HCT116 (cell line): ENCODE results near the gene SNX8. TPM values are rescaled to one million over a fixed set of nuclear protein-coding genes. Genes with fewer than 3 reads are reported as not detected.

Experiments
- ATAC-seq: fragments of 200-7000 bp; cut with Tn5 transposase; 2 replicates; pipeline ENCODE4 v1.9.1; 2020; ENCODE audit warnings: mild to moderate bottlenecking, moderate library complexity
- BruUV-seq: library from RNA; stranded (reverse); fragments of 400-500 nt; replicated peaks from 2 replicates; lab custom pipeline; 2021; lab: Mats Ljungman, UMichigan
- CTCF ChIA-PET: fragments of 300-600 bp; sonication (Branson Sonifier 250); formaldehyde crosslinking; loops from one replicate; lab custom pipeline; 2021; ENCODE audit warnings: antibody characterized with exemption; lab: Charles Lee
- POLR2A ChIA-PET: fragments of 300-600, 350-600 bp; sonication (Branson Sonifier 250); formaldehyde crosslinking; loops from one replicate; lab custom pipeline; 2021; ENCODE audit warnings: antibody characterized with exemption; lab: Charles Lee
- RAD21 ChIA-PET, 2 experiments: fragments of 300-600 bp; sonication (Branson Sonifier 250); formaldehyde crosslinking; loops; one replicate each; lab custom pipeline; 2023; ENCODE audit warnings: low total read pairs in 2 of 2; ENCODE audit not compliant: uncharacterized antibody in 2 of 2, unreplicated experiment in 2 of 2, low non-redundant PET in 1 of 2; lab: Charles Lee
- DNase-seq: peaks from one replicate; pipeline ENCODE4 v3.0.0-alpha.2; 2010; ENCODE audit warnings: low read depth, low spot score
- H2AFZ ChIP-seq: fragments of 200-600 bp; shearing (Covaris generic), sonication (generic); 2 replicates; pipeline ENCODE4 v1.6.1; 2017; ENCODE audit warnings: low read depth, mixed run types, mixed read lengths, antibody characterized with exemption, low read length; ENCODE audit not compliant: poor library complexity, severe bottlenecking
- H3K27ac ChIP-seq: 2 replicates; pipeline ENCODE4 v1.5.1; 2012; ENCODE audit warnings: low read depth, low read length
- H3K27me3 ChIP-seq: fragments of 200-600 bp; sonication (generic); 2 replicates; pipeline ENCODE4 v1.6.1; 2016; ENCODE audit warnings: mixed run types, low read length, mixed read lengths; ENCODE audit not compliant: insufficient read depth
- H3K36me3 ChIP-seq, 2 experiments: fragments of 200-500 bp in 1 of 2; fragments of 200-600 bp in 1 of 2; sonication (Bioruptor generic) in 1 of 2; sonication (generic) in 1 of 2; 2 replicates each; pipeline versions ENCODE4 v1.5.1 to v1.6.1; 2014 to 2016; ENCODE audit warnings: low read length in 2 of 2, inconsistent platforms in 1 of 2, mixed read lengths in 1 of 2, mixed run types in 1 of 2; ENCODE audit not compliant: insufficient read depth in 2 of 2, control insufficient read depth in 1 of 2
- H3K4me1 ChIP-seq, 2 experiments: fragments of 200-600 bp in 1 of 2; sonication (generic) in 1 of 2; 2 replicates each; pipeline versions ENCODE4 v1.5.1 to v1.6.1; 2012 to 2017; ENCODE audit warnings: low read length in 2 of 2, inconsistent platforms in 1 of 2, mild to moderate bottlenecking in 1 of 2, mixed read lengths in 1 of 2, mixed run types in 1 of 2, moderate library complexity in 1 of 2; ENCODE audit not compliant: insufficient read depth in 2 of 2, control insufficient read depth in 1 of 2
- H3K4me2 ChIP-seq: fragments of 200-600 bp; sonication (generic); 2 replicates; pipeline ENCODE4 v1.6.1; 2017; ENCODE audit warnings: mixed run types, low read length, mixed read lengths
- H3K4me3 ChIP-seq, 2 experiments: fragments of 200-600 bp in 1 of 2; sonication (generic) in 1 of 2; replicated peaks in 1 of 2; 2 replicates each; pipeline ENCODE4 v1.5.1; 2011 to 2016; ENCODE audit warnings: low read length in 2 of 2, control low read depth in 1 of 2, low read depth in 1 of 2, mild to moderate bottlenecking in 1 of 2, mixed read lengths in 1 of 2, mixed run types in 1 of 2
- H3K79me2 ChIP-seq: fragments of 200-600 bp; sonication (generic); 2 replicates; pipeline ENCODE4 v1.6.1; 2017; ENCODE audit warnings: mild to moderate bottlenecking, mixed run types, low read length, moderate library complexity, mixed read lengths; ENCODE audit not compliant: insufficient read depth
- H3K9ac ChIP-seq: fragments of 200-600 bp; sonication (generic); 2 replicates; pipeline ENCODE4 v1.6.1; 2016; ENCODE audit warnings: low read length, mixed read lengths
- H3K9me2 ChIP-seq: fragments of 200-600 bp; sonication (generic), shearing (Covaris generic); 2 replicates; pipeline ENCODE4 v1.6.1; 2017; ENCODE audit warnings: mixed run types, mild to moderate bottlenecking, moderate library complexity; ENCODE audit not compliant: insufficient read depth
- H3K9me3 ChIP-seq, 2 experiments: fragments of 200-500 bp in 1 of 2; fragments of 200-600 bp in 1 of 2; sonication (Bioruptor generic) in 1 of 2; sonication (generic) in 1 of 2; 2 replicates each; pipeline ENCODE4 v1.6.1; 2014 to 2017; ENCODE audit warnings: low read length in 2 of 2, mixed read lengths in 2 of 2, inconsistent platforms in 1 of 2, low read depth in 1 of 2, mild to moderate bottlenecking in 1 of 2, mixed run types in 1 of 2, moderate library complexity in 1 of 2; ENCODE audit not compliant: control insufficient read depth in 1 of 2, insufficient read depth in 1 of 2
- H4K20me1 ChIP-seq: fragments of 200-600 bp; sonication (generic), shearing (Covaris generic); 2 replicates; pipeline ENCODE4 v1.6.1; 2017; ENCODE audit warnings: mixed run types, mild to moderate bottlenecking, moderate library complexity; ENCODE audit not compliant: insufficient read depth
- CBX3 ChIP-seq: IDR thresholded peaks from 2 replicates; pipeline ENCODE4 v1.6.1; 2012; ENCODE audit warnings: low read depth
- CEBPB ChIP-seq: IDR thresholded peaks from 2 replicates; pipeline ENCODE4 v1.6.1; 2012; ENCODE audit warnings: low read depth
- EGR1 ChIP-seq: IDR thresholded peaks from 2 replicates; pipeline ENCODE4 v1.6.1; 2012; ENCODE audit warnings: low read depth
- ELF1 ChIP-seq: IDR thresholded peaks from 2 replicates; pipeline ENCODE4 v1.6.1; 2012; ENCODE audit warnings: low read depth, borderline replicate concordance
- POLR2A ChIP-seq: IDR thresholded peaks from 2 replicates; pipeline ENCODE4 v1.7.0; 2011; ENCODE audit warnings: borderline replicate concordance; ENCODE audit not compliant: insufficient read depth, insufficient read length; ENCODE audit errors: extremely low read depth
- SIN3A ChIP-seq: IDR thresholded peaks from 2 replicates; pipeline ENCODE4 v1.6.1; 2012; ENCODE audit warnings: low read depth
- SP1 ChIP-seq: IDR thresholded peaks from 2 replicates; pipeline ENCODE4 v1.6.1; 2012; ENCODE audit warnings: low read depth
- TCF7L2 ChIP-seq: IDR thresholded peaks from 2 replicates; pipeline ENCODE4 v1.7.0; 2011; ENCODE audit warnings: borderline replicate concordance, inconsistent platforms; ENCODE audit not compliant: insufficient read depth, insufficient read length; ENCODE audit errors: extremely low read depth
- YY1 ChIP-seq: IDR thresholded peaks from 2 replicates; pipeline ENCODE4 v1.6.1; 2011; ENCODE audit warnings: low read length, low read depth, moderate library complexity, mild to moderate bottlenecking; ENCODE audit not compliant: insufficient replicate concordance; ENCODE audit errors: extremely low read depth
- ZFX ChIP-seq: fragments of 450-650 bp; IDR thresholded peaks from 2 replicates; pipeline ENCODE4 v1.6.1; 2017
- ZNF274 ChIP-seq: fragments of 200-500 bp; sonication (Bioruptor generic); IDR thresholded peaks from 2 replicates; pipeline ENCODE4 v1.6.1; 2014; ENCODE audit warnings: mild to moderate bottlenecking, low read depth, low read length, inconsistent platforms
- intact Hi-C: fragments of 100-400 bp; cut with micrococcal nuclease; formaldehyde crosslinking; loops from 2 replicates; pipeline ENCODE4 v1.10.0; 2022
- total RNA-seq: library from RNA; stranded (reverse); gene quantifications from one replicate; pipeline ENCODE4 v1.2.1, GENCODE V29; 2021; ENCODE audit not compliant: unreplicated experiment
- TF ChIP-seq, protein P1 (sequence below): IDR thresholded peaks from 2 replicates; pipeline ENCODE4 v1.6.1; 2012
- TF ChIP-seq, protein P2 (sequence below): IDR thresholded peaks from 2 replicates; pipeline ENCODE4 v1.6.1; 2011; ENCODE audit warnings: mild to moderate bottlenecking, low read length, moderate library complexity; ENCODE audit not compliant: insufficient replicate concordance; ENCODE audit errors: extremely low read depth

SNX8 gene
- total RNA-seq, 1 experiment from 2014 or later = 41.7 TPM

DNA sequence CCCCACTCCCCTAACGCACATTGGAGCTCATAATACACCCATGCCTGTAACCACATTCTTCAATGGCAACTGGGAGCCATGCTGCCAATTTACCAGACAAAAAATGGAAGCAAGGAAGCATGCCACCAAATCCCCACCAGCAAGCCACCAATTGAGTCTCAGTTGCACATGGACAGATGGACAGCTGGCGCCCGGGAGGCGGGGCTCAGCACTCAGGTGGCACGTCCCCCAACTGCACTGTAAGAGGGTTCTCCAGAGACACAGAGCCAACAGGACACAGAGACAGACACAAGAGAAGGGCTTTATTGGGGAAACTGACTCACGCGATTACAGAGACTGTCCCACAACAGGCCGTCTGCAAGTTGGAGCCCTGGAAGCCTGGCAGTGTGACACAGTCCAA lies 84.0 kb downstream of the SNX8 start (continued):
- TF ChIP-seq TCF7L2 = no peak
- TF ChIP-seq ELF1 = no peak

DNA sequence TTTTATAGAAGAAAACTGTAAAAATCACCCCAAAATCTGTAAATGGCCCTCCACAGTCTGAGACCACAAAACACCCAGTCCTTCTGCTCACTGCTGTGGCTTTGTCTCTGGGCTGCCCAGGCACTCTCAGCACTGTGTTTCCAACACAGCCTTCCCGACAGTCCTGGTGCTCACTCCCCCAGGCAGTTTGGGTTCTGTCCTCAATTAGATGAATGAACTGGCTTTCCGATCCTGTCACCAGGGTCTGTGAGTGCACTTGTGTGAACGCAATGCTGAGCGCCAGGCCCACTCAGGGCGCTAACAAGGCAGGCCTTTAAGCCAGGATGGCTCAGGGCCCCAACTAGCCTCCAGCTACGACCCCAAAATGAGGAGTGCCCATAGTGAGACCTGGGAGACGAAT lies 84.8 kb downstream of the SNX8 start:
- Histone ChIP-seq H3K9ac (no peak overlapping the region), H3K79me2 (peaks cover 79% of the 10 kb centered on the region), H3K27me3 (no peaks in the 10 kb centered on the region), H3K9me2 (no peaks in the 10 kb centered on the region), H3K4me1 (peaks cover 11 to 30% of the 10 kb centered on the region in 2 experiments), H3K9me3 (no peaks in the 10 kb centered on the region), H3K36me3 (peaks cover 6 to 34% of the 10 kb centered on the region in 2 experiments; a peak in 3 of 4 replicates), H3K4me2 (no peak overlapping the region), H3K4me3 (no peak overlapping the region), H2AFZ (no peak overlapping the region), H3K27ac (no peak overlapping the region), H4K20me1 (no peaks in the 10 kb centered on the region)
- ChIA-PET POLR2A (no interaction called here), RAD21 (no interaction called here), CTCF (no interaction called here)
- no peak for TF ChIP-seq ZFX
- no peak for TF ChIP-seq CBX3
- TF ChIP-seq, protein P1, sequence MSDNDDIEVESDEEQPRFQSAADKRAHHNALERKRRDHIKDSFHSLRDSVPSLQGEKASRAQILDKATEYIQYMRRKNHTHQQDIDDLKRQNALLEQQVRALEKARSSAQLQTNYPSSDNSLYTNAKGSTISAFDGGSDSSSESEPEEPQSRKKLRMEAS = no peak
- TF ChIP-seq CEBPB = no peak
- TF ChIP-seq, protein P2, sequence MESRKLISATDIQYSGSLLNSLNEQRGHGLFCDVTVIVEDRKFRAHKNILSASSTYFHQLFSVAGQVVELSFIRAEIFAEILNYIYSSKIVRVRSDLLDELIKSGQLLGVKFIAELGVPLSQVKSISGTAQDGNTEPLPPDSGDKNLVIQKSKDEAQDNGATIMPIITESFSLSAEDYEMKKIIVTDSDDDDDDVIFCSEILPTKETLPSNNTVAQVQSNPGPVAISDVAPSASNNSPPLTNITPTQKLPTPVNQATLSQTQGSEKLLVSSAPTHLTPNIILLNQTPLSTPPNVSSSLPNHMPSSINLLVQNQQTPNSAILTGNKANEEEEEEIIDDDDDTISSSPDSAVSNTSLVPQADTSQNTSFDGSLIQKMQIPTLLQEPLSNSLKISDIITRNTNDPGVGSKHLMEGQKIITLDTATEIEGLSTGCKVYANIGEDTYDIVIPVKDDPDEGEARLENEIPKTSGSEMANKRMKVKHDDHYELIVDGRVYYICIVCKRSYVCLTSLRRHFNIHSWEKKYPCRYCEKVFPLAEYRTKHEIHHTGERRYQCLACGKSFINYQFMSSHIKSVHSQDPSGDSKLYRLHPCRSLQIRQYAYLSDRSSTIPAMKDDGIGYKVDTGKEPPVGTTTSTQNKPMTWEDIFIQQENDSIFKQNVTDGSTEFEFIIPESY = no peak
- TF ChIP-seq SIN3A = no peak
- no peak for TF ChIP-seq ZNF274
- TF ChIP-seq YY1 = no peak
- no peak for TF ChIP-seq SP1
- no peak for TF ChIP-seq EGR1
- no peak for TF ChIP-seq POLR2A
- ATAC-seq (no peak), DNase-seq (no peak)
- intact Hi-C loops = no loop called here
- no TSS peak for BruUV-seq
